HepG2 (cell line): ENCODE measurements around the gene TCF23. TPM values are rescaled to one million over a fixed set of nuclear protein-coding genes. Genes with fewer than 3 reads are reported as not detected.

Experiments used
- ARNT ChIP-seq: fragments of 450-650 bp; IDR thresholded peaks from 2 replicates; pipeline ENCODE4 v1.6.1; 2017
- ELF1 ChIP-seq: sonication (generic); formaldehyde crosslinking; IDR thresholded peaks from 2 replicates; pipeline ENCODE4 v1.4.0; 2020; ENCODE audit warnings: missing genetic modification reagents
- EZH2 ChIP-seq: conservative IDR thresholded peaks from 2 replicates; pipeline ENCODE4 v1.6.1; 2012; ENCODE audit warnings: mild to moderate bottlenecking, low read depth, low read length, moderate library complexity
- FOXO1 ChIP-seq: sonication (generic); formaldehyde crosslinking; IDR thresholded peaks from 2 replicates; pipeline ENCODE4 v1.4.0; 2020; ENCODE audit warnings: missing genetic modification reagents
- HDAC6 ChIP-seq: fragments of 200-600 bp; sonication (generic); IDR thresholded peaks from 2 replicates; pipeline ENCODE4 v1.7.0; 2017; ENCODE audit warnings: mild to moderate bottlenecking, antibody characterized with exemption, low read length, low read depth
- NR1H2 ChIP-seq: sonication (generic); formaldehyde crosslinking; IDR thresholded peaks from 2 replicates; pipeline ENCODE4 v1.8.1; 2022; ENCODE audit warnings: low read depth, missing genetic modification reagents, borderline replicate concordance
- PAF1 ChIP-seq: IDR thresholded peaks from 2 replicates; pipeline ENCODE4 v1.6.1; 2016; ENCODE audit warnings: missing genetic modification reagents, missing compliant biosample characterization
- RBM22 ChIP-seq: fragments of 200-400 bp; formaldehyde crosslinking; optimal IDR thresholded peaks from 2 replicates; pipeline ENCODE3; 2017; ENCODE audit warnings: mild to moderate bottlenecking, low read length, moderate library complexity
- SKIL ChIP-seq: sonication (generic); formaldehyde crosslinking; IDR thresholded peaks from 2 replicates; pipeline ENCODE4 v1.8.0; 2022; ENCODE audit warnings: missing genetic modification reagents, mild to moderate bottlenecking, moderate library complexity, borderline replicate concordance
- SMAD1 ChIP-seq: sonication (generic); formaldehyde crosslinking; IDR thresholded peaks from 2 replicates; pipeline ENCODE4 v1.4.0; 2020; ENCODE audit warnings: missing genetic modification reagents, low read depth, mild to moderate bottlenecking, borderline replicate concordance
- SNAPC2 ChIP-seq: sonication (generic); formaldehyde crosslinking; IDR thresholded peaks from 2 replicates; pipeline ENCODE4 v1.8.1; 2022; ENCODE audit warnings: mild to moderate bottlenecking, missing genetic modification reagents
- SP2 ChIP-seq: sonication (generic); formaldehyde crosslinking; IDR thresholded peaks from 2 replicates; pipeline ENCODE4 v1.5.1; 2020; ENCODE audit warnings: mild to moderate bottlenecking, missing genetic modification reagents
- ZBTB37 ChIP-seq: sonication (generic); formaldehyde crosslinking; IDR thresholded peaks from 2 replicates; pipeline ENCODE4 v1.4.0; 2020; ENCODE audit warnings: mild to moderate bottlenecking, missing genetic modification reagents
- ZBTB7B ChIP-seq: sonication (generic); formaldehyde crosslinking; IDR thresholded peaks from 2 replicates; pipeline ENCODE4 v1.4.0; 2020; ENCODE audit warnings: missing genetic modification reagents
- ZHX2 ChIP-seq, 2 experiments: sonication (generic) in 1 of 2; formaldehyde crosslinking in 1 of 2; IDR thresholded peaks; 2 replicates each; pipeline versions ENCODE4 v1.6.1 to v1.9.0; 2014 to 2022; ENCODE audit warnings: antibody characterized with exemption in 1 of 2, borderline replicate concordance in 1 of 2, inconsistent platforms in 1 of 2, low read depth in 1 of 2, missing genetic modification reagents in 1 of 2
- ZNF263 ChIP-seq: sonication (generic); formaldehyde crosslinking; IDR thresholded peaks from 2 replicates; pipeline ENCODE4 v1.4.0; 2020; ENCODE audit warnings: missing genetic modification reagents
- polyA plus RNA-seq, 8 experiments: library from polyadenylated mRNA; depleted of rRNA in 3 of 8; stranded (reverse) in 7 of 8; unstranded in 1 of 8; fragments of >200 nt; fragmentation: Illumina TruSeq in 4 of 8; extraction: Trizol in 4 of 8; gene quantifications; 2 replicates each; pipeline versions ENCODE4 v1.2.1 to v1.2.3, GENCODE V29; 2011 to 2016; ENCODE audit warnings: low read depth in 4 of 8, missing spikeins in 1 of 8, mixed read lengths in 1 of 8; ENCODE audit not compliant: insufficient read depth in 1 of 8
- total RNA-seq, 5 experiments: library from RNA; depleted of rRNA; stranded (reverse); fragments of >200 nt; fragmentation: Illumina TruSeq; extraction: Trizol; gene quantifications; 2 replicates each; pipeline ENCODE4 v1.2.3, GENCODE V29; 2016; ENCODE audit warnings: low read depth in 1 of 5

The TCF23 gene
- total and polyA plus RNA-seq, 2 of the 13 experiments (the other 11 are each of a cell fraction or from before 2014, with no cell fraction given), result 0.02 to 1.4 TPM

DNA sequence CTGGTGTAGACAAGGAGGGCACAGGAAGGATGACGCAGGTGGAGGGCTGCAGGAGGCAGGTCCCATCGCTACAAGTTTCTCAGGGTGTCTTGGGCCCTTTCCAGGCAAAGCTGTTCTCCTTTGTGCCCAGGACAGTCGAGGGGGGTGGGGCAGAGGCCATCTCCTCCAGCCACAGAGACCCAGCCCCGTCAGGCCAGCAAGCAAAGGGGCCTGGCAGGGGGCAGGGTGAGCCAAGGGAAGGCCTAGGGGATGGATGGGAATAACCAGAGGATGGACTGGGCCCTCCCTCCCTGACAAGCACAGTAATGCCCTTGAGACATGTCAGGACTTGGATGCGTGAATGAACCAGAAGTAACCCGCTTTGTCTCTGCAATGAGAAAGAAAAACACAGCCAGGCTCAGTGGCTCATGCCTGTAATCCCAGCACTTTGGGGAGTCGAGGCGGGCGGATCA lies 6.3 kb downstream of the TCF23 start (continued):
- TF ChIP-seq SKIL (CRISPR knock-in tag), result no peak
- no peak for TF ChIP-seq ZNF263 (CRISPR knock-in tag)
- no peak for TF ChIP-seq NR1H2 (CRISPR knock-in tag)
- TF ChIP-seq SP2 (CRISPR knock-in tag), result 0 out of 2 replicates have a peak, but pooled peaks have one; percentile 38
- TF ChIP-seq RBM22, result no peak
- TF ChIP-seq EZH2, result no peak
- no peak for TF ChIP-seq ZBTB37 (CRISPR knock-in tag)
- no peak for TF ChIP-seq SMAD1 (CRISPR knock-in tag)
- no peak for TF ChIP-seq ZHX2 (IDR thresholded peaks at IDR 0.05; ENCODE audit: low read depth)
- no peak for TF ChIP-seq ZHX2 (CRISPR knock-in tag; IDR thresholded peaks at IDR 0.05; ENCODE audit: borderline replicate concordance)
- no peak for TF ChIP-seq HDAC6
- no peak for TF ChIP-seq SNAPC2 (CRISPR knock-in tag)
- TF ChIP-seq PAF1 (CRISPR knock-in tag), result no peak
- no peak for TF ChIP-seq ELF1 (CRISPR knock-in tag)
- no peak for TF ChIP-seq ARNT
- no peak for TF ChIP-seq FOXO1 (CRISPR knock-in tag)
- TF ChIP-seq ZBTB7B (CRISPR knock-in tag), result 0 out of 2 replicates have a peak, but pooled peaks have one; percentile 19
